ENCODE results near the gene SH3RF1. TPM values are rescaled to one million over a fixed set of nuclear protein-coding genes. Genes with fewer than 3 reads are reported as not detected.
A peak's percentile ranks its signal among the peaks of the same experiment; 100 is the strongest.

The SH3RF1 gene
- total and polyA plus RNA-seq, 2 of the 8 experiments (the other 6 are each of a cell fraction or from before 2014, with no cell fraction given) = 6.9 to 15.1 TPM

GRCh38 chr4:169263791-169264392 lies 6.9 kb downstream of the SH3RF1 start:
- Histone ChIP-seq H3K14ac (ENCODE audit: insufficient read length) (no peak overlapping the region), H4K5ac (ENCODE audit: insufficient read length, low read depth, low read length) (no peak overlapping the region), H2BK12ac (ENCODE audit: low read depth, low read length) (no peak overlapping the region), H2BK20ac (ENCODE audit: low read length) (no peak overlapping the region), H3K4me3 (ENCODE audit: extremely low read depth in 1 of 4, insufficient read depth in 2 of 4, low read depth in 3 of 4, low read length in 4 of 4) (no peak overlapping the region), H3K36me3 (ENCODE audit: control insufficient read depth in 2 of 4, insufficient read depth in 4 of 4, low read length in 3 of 4) (peaks cover 0 to 7% (median 3%) of the 10 kb centered on the region in 4 experiments; a peak in 4 of 8 replicates), H3K9me3 (ENCODE audit: insufficient read depth in 2 of 2, low read depth in 1 of 2, low read length in 1 of 2) (no peaks in the 10 kb centered on the region), H2AK5ac (ENCODE audit: low read depth, low read length) (no peak overlapping the region), H3K79me2 (ENCODE audit: control insufficient read depth in 1 of 2, insufficient read depth in 2 of 2, low read length in 2 of 2) (peaks cover 7 to 92% of the 10 kb centered on the region in 2 experiments), H3K23ac (ENCODE audit: insufficient read length) (no peak overlapping the region), H3K4me2 (ENCODE audit: insufficient read depth in 1 of 2, low read depth in 2 of 2, low read length in 2 of 2) (no peak overlapping the region), H3K9ac (replicated peaks in 1 of 4; ENCODE audit: extremely low read depth in 1 of 4, low read depth in 3 of 4, low read length in 3 of 4) (no peak overlapping the region), H4K20me1 (replicated peaks in 1 of 2; ENCODE audit: control insufficient read depth in 1 of 2, insufficient read depth in 2 of 2, low read length in 2 of 2) (peaks cover 0 to 2% of the 10 kb centered on the region in 2 experiments), H3K27ac (ENCODE audit: low read depth, low read length) (no peak overlapping the region), H3K56ac (replicated peaks; ENCODE audit: insufficient read length, low read depth, low read length) (no peak overlapping the region), H2BK120ac (replicated peaks; ENCODE audit: low read depth, low read length) (no peak overlapping the region), H2AFZ (ENCODE audit: low read length) (no peak overlapping the region), H2BK15ac (ENCODE audit: low read length) (no peak overlapping the region), H4K91ac (replicated peaks; ENCODE audit: insufficient read length, low read length) (no peak overlapping the region), H3K4me1 (replicated peaks in 1 of 4; ENCODE audit: control insufficient read depth in 3 of 4, insufficient read depth in 4 of 4, low read length in 3 of 4) (peaks cover 3 to 13% (median 5%) of the 10 kb centered on the region in 4 experiments; a peak in 5 of 7 replicates), H3K18ac (ENCODE audit: extremely low read depth, low read length) (no peak overlapping the region), H3K4ac (replicated peaks; ENCODE audit: insufficient read length, low read depth, low read length) (no peak overlapping the region), H4K8ac (ENCODE audit: extremely low read depth, insufficient read depth, low read length) (no peak overlapping the region), H3K23me2 (ENCODE audit: low read depth, low read length) (no peaks in the 10 kb centered on the region), H3K79me1 (ENCODE audit: low read depth, low read length) (peaks cover 3% of the 10 kb centered on the region), H2BK5ac (ENCODE audit: low read depth, low read length) (no peak overlapping the region), H3K27me3 (replicated peaks in 1 of 4; ENCODE audit: control insufficient read depth in 3 of 4, extremely low read depth in 1 of 4, insufficient read depth in 3 of 4, low read length in 3 of 4) (no peaks in the 10 kb centered on the region)
- WGBS, 2 experiments (ENCODE audit: extremely low coverage in 1 of 2, insufficient coverage in 1 of 2, insufficient read length in 1 of 2, insufficient replicate concordance in 2 of 2, low coverage in 1 of 2, low lambda C conversion rate in 2 of 2, missing lambda C conversion rate in 1 of 2) = 95% methylated on average over 1 of the region's 1 CpG; no CpG with 5 or more reads in 1 of the 2 experiments
- DNase-seq (ENCODE audit: low read depth in 1 of 2, low spot score in 2 of 2) = peak in 1 of 2 experiments; percentile 14
- no peak for FAIRE-seq
- no peak for TF ChIP-seq BRCA1 (IDR thresholded peaks at IDR 0.05; ENCODE audit: low read depth, low read length)
- TF ChIP-seq GTF2F1 (IDR thresholded peaks at IDR 0.05; ENCODE audit: borderline replicate concordance, low read depth, low read length) = no peak
- no peak for TF ChIP-seq SP1 (IDR thresholded peaks at IDR 0.05; ENCODE audit: low read depth, low read length)
- TF ChIP-seq JUND (IDR thresholded peaks at IDR 0.05; ENCODE audit: low read length) = no peak
- TF ChIP-seq ASH2L (IDR thresholded peaks at IDR 0.05; ENCODE audit: low read length) = no peak
- no peak for TF ChIP-seq CEBPB (IDR thresholded peaks at IDR 0.05; ENCODE audit: low read depth, low read length)
- TF ChIP-seq EGR1 (IDR thresholded peaks at IDR 0.05; ENCODE audit: borderline replicate concordance, low read depth, low read length) = no peak
- TF ChIP-seq RXRA (IDR thresholded peaks at IDR 0.05; ENCODE audit: insufficient read depth, low read depth, low read length) = no peak
- TF ChIP-seq SUZ12 (IDR thresholded peaks at IDR 0.05; ENCODE audit: low read length) = no peak
- TF ChIP-seq RFX5 (IDR thresholded peaks at IDR 0.05; ENCODE audit: borderline replicate concordance, low read depth, low read length) = no peak
- no peak for TF ChIP-seq ZNF274 (IDR thresholded peaks at IDR 0.05; ENCODE audit: borderline replicate concordance, extremely low read depth, low read length)
- no peak for TF ChIP-seq E2F6 (IDR thresholded peaks at IDR 0.05)
- TF ChIP-seq KDM5A (IDR thresholded peaks at IDR 0.05; ENCODE audit: low read length) = no peak
- CTCF ChIA-PET (ENCODE audit: partially characterized antibody) = interaction anchor here (2.1 kb wide), 1 partner anchor 26 kb away, joined by 4 read pairs; no protein-coding TSS in a partner anchor
- POLR2A ChIA-PET (ENCODE audit: partially characterized antibody) = no interaction called here
